T-helper 2 cell treated with Interferon-gamma antibody and Interleukin-4, amounts not matched to agents 100 ng/mL and 5 ng/mL, for 36 hours (primary cell): ENCODE data around the gene CRKL. TPM values are rescaled to one million over a fixed set of nuclear protein-coding genes. Genes with fewer than 3 reads are reported as not detected.
"Not testable (repeated sequence)": the region's sequence is repeated elsewhere in the genome, so short reads cannot be mapped to it uniquely, and the experiment has no call there.

ENCODE experiments used
- intact Hi-C: fragments of 100-400 bp; cut with micrococcal nuclease; formaldehyde crosslinking; loops from one replicate; pipeline ENCODE4 v1.15.1; 2023
- total RNA-seq: library from RNA; stranded (reverse); gene quantifications from 2 replicates; pipeline ENCODE4 v1.2.3, GENCODE V29; 2022

CRKL gene, protein sequence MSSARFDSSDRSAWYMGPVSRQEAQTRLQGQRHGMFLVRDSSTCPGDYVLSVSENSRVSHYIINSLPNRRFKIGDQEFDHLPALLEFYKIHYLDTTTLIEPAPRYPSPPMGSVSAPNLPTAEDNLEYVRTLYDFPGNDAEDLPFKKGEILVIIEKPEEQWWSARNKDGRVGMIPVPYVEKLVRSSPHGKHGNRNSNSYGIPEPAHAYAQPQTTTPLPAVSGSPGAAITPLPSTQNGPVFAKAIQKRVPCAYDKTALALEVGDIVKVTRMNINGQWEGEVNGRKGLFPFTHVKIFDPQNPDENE
- total RNA-seq: 73.7 and 74.8 TPM in 2 replicates

DNA sequence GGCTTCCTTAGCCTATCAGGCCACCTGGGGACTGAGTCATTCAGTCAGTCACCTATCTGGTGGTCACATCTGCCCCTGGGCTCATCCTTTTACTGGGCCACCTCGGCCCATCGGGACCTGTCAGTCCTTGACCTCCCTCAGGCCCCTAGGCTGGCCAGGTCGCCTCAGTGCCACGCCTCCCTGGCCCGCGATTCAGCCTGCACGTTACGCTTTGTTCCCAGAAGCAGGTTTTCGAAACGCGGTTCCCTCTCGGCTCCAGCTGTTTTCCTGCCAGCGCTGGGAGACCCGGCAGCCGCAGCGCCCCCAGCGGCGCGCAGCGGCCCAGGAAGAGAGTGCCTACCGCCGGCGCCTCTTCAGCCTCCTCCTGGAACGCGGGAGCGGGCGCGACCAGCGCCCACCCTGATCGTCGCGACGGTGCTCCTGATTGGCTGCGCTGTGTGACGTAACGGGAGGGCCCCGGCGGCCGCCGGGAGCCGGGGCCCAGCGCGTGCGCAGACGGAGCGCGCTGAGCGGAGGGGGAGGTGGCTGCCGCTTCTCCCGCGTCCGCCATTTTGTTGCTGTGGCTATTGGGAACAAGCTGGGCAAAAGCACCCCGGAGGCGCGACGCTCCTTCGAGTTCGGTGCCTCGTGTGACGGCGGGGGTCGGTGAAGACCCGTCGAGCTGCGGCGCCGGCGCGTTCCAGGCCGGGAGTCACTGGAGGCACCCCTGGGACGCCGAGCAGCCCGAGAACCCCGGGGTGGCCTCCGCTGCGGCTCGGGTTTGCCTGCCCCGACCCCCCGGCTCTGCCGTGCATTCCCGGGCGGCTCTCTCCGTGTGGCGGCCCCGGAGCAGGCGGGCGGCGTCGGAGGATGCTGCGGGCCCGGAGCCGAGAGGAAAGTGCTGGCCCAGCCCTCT lies at the start of gene CRKL:
CRKL (plus strand) TSS at position 492 of the 895 bp plus-strand sequence. CDS start 528 bp downstream, outside the sequence.
- intact Hi-C loops: loop anchor here (1.0 kb wide), 1 partner anchor 59 kb away; the partner anchor contains the start of gene PI4KA

DNA sequence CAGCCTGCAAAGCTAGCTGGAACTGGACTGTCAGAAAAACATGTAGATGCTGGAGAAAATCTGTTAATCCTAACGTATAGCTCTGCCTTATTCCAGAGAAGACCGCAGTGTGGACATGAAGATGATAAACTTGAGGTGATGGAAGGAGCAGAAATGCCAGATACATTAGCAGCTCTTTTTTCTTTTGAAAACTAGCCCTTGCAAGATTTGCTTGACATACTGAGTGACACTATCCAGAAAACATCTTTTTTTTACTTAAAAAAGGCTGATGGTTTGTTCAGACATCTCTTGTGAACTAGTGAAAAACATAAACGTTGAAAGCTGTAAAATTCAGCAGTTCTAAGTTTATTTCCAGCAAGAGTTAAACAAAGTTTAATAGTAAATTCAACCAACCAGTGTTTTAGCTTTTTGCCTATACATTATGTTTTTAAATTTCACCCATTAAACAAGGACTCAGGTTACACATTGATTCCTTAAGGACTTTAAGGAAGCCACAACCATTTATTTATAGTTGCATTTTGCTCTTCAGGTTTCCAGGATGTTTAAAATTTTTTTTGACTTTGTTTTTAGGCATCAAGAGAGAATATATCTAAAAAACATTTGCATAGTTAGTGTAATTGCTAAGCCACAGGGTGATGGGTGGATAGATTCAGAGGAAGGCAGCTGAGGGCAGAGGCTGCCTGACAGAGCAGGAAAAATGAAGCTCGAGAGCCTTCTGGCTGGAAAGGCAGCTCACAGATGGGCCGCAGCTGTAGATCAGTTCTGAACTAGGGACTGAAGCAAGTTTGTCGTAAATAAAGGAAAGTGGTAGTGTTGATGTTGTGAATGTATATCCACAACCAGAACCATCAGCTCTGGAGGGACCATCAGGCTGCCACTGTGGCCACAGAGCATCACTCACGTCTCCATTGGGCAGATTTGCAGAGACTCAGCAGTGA lies 48.9 kb upstream of the CRKL start:
- intact Hi-C loops: no loop called here

DNA sequence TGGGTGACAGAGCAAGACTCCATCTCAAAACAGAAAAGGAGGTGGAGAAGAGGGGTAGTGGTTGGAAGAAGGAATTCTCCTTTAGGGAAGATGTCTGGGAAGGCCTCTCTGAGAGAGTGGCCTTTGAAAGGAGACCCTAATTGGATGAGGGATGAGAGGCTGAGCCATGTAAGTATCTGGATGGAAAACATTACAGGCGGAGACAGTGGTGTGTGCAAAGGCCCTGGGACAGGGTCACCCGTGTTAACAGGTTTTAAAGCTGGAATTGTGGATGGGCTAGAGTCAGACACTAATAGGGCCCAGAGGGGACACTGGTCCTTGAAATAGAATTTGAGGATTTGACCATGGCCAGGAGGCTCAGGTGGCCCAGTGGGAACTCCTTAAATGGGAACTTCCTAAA lies 48.0 kb upstream of the CRKL start:
- intact Hi-C loops: no loop called here

DNA sequence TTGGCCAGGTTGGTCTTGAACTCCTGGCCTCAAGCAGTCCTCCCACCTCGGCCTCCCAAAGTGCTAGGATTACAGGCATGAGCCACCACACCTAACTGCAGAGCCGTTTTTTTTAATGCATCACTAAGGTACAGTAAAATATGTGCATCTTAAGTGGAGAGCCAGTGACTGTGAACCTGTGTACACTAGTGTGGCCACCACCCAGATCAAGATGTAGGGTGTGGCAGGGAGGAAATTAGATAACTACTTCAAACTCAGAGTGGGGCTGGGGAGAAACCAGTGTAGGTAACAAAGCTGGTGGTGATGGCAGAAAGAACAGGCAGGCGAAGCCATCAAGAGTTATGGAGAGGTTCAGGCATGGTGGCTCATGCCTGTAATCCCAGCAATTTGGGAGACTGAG lies 44.0 kb upstream of the CRKL start:
- intact Hi-C loops: no loop called here

DNA sequence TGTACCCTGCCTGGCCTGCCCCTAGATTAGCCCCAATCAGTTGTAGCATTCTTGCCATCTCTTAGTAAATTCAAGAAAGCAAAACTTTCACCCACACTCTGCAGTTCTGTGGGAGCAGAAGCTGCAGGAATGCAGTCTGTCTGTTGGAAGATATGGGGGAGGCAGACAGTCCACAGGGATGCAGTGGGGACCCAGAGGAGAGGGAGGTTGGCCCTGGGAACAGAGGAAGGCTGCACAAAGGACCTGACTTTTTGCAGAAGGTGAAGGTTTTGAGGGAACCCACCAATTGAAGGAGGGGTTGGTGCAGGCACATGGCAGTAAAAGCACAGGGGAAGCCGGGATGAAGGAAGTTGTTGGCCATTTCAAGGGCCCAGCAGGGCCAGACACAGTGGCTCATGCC lies 41.9 kb upstream of the CRKL start:
- intact Hi-C loops: no loop called here

DNA sequence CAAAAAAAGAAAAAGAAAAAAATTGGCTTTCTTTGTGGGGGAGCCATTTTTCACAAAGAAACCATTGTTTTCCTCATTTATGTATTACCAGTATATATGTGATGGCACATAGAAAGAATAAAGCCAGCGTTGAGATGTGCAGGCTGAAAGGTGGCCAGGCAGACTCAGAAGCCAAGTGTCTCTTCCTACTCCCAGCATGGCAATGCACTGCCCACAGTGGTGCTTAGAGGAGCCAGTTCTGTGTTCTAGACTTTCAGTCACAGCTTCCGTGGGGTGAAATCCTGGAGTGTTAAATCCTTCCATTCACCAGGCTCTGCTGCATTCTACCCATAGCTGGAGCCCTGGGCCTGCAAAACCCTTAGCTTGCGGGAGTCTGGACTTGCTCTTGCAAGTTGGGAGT lies 39.5 kb upstream of the CRKL start:
- intact Hi-C loops: no loop called here

DNA sequence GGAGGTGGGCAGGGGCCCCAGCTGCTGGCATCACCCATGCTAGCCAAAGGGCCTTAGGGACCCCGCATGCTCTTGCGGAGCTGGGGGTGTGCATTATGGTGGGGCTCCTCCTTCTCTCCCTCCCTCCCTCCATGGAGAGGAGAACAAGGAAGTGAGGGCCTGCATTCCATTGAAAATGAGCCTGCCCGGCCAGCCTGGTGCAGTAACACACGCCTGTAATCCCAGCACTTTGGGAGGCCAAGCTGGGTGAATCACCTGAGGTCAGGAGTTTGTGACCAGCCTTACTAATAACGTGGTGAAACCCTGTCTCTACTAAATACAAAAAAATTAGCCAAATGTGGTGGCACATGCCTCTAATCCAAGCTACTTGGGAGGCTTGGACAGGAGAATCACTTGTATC lies 36.0 kb upstream of the CRKL start:
- intact Hi-C loops: loop anchor here (10.0 kb wide), 1 partner anchor 74 kb away; no protein-coding TSS in a partner anchor

DNA sequence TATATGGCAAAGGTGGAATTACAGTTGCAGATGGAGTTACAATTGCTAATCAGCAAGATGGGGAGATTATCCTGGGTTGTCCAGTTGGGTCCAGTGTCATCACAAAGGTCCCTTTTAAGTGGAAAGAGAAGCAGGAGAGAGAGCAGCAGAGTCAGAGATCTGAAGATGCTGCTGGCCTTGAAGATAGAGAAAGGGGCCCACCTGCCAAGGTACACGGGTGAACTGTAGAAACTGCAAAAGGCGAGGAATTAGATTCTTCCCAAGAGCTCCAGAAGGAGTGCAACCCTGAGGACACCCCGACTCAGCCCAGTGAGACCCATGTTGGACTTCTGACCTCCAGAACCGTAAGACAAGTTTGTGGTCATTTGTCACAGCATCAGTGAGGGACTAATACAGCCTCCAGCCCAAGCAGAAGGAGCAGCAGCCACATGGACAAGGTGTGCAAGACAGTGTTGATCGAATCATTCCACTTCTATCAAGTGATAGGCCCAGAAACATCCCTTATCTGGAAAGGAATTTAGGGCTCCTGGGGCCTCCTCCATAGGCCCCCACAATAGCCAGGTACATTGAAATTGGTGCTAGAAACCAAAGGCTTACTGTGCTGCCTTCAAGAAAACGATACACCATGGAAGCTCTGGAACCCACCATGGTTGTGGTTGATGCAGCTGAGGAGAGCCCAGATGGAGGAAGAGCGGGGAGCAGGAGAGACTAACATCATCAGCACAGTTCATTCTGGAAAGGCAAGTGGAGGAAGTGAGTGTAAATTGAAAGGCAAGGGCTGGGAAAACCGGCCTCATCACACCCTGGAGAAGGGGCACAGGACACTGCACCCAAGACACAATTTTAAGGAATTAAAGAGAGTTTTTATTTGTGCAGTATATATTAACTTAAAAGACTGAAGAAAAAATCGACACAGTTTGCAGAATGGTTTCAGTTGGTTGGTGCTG lies 35.1 kb upstream of the CRKL start:
- intact Hi-C loops: loop anchor here (10.0 kb wide), 1 partner anchor 73 kb away; no protein-coding TSS in a partner anchor

DNA sequence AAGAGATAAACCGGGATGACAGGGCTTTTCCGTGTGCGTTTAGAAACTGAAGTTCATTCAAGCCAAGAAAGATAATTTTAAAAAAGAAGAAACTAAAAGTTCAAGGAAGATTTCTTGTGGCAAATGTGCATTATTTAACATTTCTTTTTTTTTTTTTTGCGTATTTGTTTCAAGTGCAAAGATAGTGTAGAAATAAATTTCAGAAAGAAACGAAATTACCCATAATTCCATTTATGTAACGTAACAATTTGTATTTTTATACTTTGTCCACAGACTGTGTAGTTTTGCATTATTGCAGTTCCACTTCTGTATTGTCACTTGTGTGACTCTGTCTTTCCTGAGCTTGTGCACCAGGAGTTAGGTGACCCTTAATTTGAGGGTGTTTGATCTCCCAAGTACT lies 34.4 kb upstream of the CRKL start:
- intact Hi-C loops: loop anchor here (10.0 kb wide), 1 partner anchor 72 kb away; no protein-coding TSS in a partner anchor

DNA sequence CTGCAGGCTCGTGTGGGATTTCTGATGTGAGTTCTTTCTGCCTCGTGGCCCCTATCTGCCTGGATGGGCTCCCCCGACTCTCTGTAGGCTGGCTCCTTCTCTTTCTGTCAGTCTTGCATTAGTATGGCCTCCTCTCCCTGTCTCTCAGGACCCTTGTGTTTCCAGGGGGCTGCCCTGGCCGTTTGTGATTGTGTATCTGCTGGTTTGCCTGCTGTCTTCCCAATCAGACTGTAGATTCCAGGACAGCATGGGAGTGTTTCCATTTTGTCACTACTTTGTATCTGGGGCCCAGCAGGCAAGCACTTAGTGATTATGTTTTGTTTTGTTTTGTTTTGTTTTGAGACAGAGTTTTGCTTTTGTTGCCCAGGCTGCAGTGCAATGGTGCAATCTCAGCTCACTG lies 32.8 kb upstream of the CRKL start:
- intact Hi-C loops: loop anchor here (10.0 kb wide), 1 partner anchor 70 kb away; no protein-coding TSS in a partner anchor

DNA sequence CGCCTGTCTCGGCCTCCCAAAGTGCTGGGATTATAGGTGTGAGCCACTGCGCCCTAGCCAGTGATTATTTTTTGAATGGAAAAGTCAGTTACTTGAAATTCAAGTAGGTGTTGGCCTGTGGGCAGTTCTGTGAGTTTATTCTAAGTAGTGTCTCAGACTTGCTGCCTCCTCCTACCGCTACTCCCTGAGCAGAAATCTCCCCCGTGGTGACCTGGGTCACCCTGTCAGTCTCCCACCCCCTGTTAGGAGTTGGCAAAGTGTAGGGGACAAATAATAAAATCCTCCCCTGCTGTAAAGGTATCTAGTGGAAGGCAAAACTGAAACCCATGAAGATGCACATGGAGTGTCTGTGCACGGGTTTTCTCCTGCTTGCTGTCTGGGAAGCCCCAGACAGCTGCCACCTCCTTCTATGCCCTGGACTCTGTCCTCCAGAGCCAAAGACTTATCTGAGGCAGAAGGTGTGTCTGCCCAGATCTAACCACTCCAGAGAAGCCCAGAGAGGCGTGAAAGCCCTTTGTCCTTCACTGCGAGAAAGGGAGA lies 32.1 kb upstream of the CRKL start:
- intact Hi-C loops: loop anchor here (10.0 kb wide), 1 partner anchor 70 kb away; no protein-coding TSS in a partner anchor

DNA sequence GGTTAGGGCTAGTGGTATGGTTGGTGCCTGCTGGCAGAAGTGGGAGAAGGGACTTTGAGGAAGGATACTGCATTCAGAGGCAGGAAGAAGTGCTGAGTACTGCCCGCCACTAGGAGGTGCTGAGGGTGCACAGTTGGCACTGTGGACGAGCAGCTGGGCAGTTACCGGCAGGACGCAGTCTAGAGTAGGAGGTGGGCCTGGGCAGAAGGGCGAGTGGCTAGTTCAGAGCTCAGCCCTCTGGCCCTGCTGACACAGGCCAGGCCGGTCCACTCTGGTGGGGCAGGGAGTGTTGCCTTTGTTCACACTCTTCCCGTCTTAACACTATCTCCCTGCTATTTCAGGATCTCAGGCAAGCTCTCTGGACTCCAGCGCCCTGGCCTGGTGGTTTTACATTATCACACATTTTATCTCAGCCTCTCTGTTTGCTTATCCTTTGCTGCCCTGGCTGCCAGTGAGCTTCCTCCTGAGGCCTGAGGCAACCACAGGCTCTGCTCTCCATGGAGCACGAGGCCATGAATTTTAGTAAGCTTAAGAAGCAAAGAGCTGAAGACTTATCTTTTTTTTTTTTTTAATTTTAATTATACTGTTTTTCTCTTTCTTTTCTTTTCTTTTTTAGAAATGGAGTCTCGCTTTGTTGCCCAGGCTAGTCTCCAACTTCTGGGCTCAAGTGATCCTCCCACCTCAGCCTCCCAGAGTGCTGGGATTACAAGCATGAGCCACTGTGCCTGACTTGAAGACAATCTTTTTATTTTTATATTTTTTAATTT lies 31.5 kb upstream of the CRKL start:
- intact Hi-C loops: loop anchor here (10.0 kb wide), 1 partner anchor 69 kb away; no protein-coding TSS in a partner anchor

DNA sequence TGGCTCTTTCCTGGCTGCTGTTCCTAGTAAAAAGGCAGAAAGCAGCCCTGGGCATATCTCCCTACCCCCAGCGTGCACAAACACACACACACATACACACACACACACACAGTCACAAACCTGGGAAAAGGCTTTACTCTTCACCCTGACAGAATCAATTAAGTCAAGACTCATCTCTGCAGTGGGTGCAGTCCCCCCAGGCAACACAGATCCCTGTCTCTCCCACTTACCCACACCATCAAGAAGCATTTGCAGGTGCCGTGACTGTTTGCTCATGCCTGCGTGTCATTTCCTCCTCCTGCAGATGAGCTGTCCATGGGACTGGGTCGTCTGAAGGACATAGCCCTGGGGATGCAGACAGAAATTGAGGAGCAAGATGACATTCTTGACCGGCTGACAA lies 29.8 kb upstream of the CRKL start:
- intact Hi-C loops: loop anchor here (10.0 kb wide), 1 partner anchor 67 kb away; no protein-coding TSS in a partner anchor

DNA sequence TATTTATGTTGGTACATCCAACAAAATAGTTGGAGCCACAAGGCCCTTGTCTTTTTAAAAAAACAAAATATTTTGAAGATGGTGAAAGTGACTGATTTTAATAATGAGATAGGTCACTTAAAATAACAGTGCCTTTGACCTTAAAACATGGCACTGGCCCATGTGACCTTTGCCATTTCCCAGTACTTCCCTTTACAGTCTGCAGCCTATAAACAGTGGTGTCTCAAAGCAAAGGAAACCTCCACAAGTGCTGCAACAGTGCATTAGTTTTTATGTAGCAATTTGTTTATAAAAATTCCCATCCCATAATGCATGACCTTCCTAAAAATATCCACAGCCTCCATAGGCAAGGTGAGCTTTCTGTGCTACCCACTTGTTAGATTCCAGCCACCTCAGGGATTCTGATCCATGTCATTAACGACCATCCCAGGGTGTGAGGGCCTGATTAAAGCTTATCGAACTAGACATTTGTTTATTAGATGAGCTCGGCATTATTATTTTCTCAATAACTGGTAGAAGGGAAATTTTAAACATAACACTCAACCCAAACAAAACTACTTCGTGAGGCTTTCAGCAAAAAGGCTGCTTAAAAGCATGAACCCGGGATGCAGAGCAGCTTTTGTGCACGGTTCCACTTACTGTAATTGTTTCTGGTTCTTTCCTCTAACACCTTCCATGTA lies 28.0 kb upstream of the CRKL start:
- intact Hi-C loops: loop anchor here (10.0 kb wide), 1 partner anchor 66 kb away; no protein-coding TSS in a partner anchor

DNA sequence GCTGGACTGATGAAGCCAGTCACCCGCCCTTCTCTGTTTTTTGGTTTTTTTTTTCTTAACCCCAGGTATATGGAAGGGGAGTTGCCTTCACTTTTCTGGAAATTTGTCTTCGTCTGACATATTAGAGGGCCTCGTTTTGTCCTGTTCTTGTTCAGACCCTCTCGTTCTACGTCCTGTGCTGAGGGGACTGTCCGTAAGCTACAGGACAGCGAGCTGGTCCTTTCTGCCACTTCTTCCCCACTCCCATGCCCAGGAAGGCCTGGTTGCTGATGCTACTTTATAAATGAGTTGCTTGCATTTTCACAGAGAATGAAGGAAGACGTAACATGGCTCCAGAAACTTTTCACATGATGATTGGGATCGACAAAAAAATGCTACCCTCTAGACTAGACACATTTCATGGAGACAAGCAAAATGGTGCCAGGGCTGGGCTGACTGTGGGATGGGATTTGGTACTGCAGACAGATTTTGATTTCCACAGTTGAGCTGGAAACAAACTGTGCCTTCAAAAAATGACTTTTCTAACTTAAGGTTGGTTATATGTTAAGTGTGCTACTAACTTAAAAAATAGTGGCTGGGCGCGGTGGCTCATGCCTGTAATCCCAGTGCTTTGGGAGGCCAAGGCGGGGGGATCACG lies 27.2 kb upstream of the CRKL start:
- intact Hi-C loops: loop anchor here (10.0 kb wide), 1 partner anchor 65 kb away; no protein-coding TSS in a partner anchor

DNA sequence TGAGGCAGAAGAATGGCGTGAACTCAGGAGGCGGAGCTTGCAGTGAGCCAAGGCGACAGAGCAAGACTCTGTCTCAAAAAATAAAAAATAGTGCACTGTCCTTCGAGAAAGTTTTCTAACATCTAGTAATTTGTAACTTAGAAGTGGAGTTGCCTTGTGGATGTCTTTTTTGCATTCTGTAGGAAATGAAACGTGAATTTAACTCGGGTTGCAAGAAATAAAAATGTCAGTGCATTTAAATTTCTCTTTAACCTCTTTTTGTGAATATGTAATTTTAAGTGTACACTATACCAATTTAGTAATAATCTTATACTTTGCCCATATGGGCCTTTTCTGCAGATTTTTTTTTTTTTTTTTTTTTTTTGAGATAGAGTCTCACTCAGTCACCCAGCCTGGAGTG lies 26.2 kb upstream of the CRKL start:
- intact Hi-C loops: no loop called here

DNA sequence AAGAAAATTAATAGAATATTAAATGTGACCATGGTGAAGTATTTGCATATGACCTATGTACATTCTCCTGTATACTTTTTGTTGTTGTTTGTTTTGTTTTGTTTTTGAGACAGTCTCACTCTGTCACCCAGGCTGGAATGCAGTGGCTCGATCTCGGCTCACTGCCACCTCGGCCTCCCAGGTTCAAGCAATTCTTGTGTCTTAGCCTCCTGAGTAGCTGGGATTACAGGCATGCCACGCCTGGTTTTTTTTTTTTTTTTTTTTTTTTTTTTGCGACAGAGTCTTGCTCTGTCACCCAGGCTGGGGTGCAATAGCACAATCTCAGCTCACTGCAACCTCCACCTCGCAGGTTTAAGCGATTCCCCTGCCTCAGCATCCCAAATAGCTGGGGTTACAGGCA lies 19.5 kb upstream of the CRKL start:
- intact Hi-C loops: not testable (repeated sequence)
